Fibroblast of skin of scalp (primary cell): Measurements from ENCODE around the gene CATSPER1. TPM values are rescaled to one million over a fixed set of nuclear protein-coding genes. Genes with fewer than 3 reads are reported as not detected.
A peak's percentile ranks its signal among the peaks of the same experiment; 100 is the strongest.

Experiments used
- DNase-seq: peaks from one replicate; pipeline ENCODE4 v3.0.0-alpha.2; 2013
- polyA plus RNA-seq, 2 experiments: library from polyadenylated mRNA; unstranded; fragments of 120-200 nt; gene quantifications; one replicate each; pipeline ENCODE4 v1.2.1, GENCODE V29; 2013; ENCODE audit not compliant: insufficient read length in 2 of 2

The CATSPER1 gene
- 0.94 TPM for polyA plus RNA-seq (2013, experiment 1 of 2; ENCODE audit: insufficient read length)
- polyA plus RNA-seq (2013, experiment 2 of 2; ENCODE audit: insufficient read length) = 0.52 TPM

DNA sequence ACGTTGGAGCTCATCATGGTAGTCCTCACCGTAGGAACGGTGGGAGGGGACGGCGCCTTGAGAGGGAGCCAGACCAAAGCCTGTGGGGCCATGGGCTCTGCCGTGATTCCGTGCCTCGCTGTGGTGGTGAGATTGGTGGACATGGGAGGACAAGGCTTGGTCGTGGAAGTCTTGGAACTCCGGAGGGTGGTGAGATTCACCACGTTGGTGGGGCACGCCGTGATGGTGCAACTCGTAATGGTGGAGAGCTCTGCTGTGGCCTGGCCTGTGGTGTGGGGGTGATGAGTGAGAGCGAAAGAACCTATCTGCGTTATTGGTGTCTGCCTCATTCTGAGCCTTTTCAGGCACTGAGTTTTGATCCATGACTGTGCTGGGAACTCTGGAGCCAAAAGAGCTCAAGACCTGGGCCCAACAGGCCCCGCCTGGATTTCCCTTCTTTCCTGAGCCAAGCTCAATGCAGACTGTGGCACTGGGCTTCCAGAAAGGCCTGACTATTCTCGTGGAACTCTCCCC, at the start of gene CATSPER1:
TSS of gene CATSPER1 (minus strand) at position 463 of the 513 bp plus-strand sequence. CDS start at position 363, 100 bp downstream.
- no peak for DNase-seq

DNA sequence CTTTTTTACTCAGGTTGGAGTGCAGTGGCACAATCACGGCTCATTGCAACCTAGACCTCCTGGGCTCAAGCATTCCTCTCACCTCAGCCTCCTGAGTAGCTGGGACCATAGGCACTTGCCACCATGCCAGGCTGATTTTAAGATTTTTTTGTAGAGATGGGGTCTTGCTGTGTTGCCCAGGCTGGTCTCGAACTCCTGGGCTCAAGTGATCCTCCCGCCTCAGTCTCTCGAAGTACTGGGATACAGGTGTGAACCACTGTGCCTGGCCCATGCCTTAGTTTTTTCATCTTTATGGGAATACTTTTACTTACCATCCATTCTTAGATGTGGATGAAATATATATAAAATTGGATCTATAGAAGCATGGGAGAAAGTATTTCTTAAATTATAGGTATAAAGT, 49.0 kb upstream of the CATSPER1 start:
- no peak for DNase-seq

DNA sequence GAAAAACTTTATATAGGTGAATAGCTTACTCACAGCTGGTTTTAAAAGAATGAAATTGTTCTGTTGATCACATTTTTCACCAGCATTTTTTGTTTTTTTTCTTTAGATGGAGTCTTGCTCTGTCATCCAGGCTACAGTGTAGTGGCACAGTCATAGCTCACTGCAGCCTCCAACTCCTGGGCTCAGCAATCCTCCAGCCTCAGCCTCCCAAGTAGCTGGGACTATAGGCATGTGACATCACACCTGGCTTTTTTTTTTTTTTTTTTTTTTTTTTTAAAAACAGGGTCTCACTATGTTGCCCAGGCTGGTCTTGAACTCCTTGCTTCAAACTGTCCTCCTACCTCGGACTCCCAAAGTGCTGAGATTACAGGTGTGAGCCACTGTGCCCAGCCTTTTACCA, 47.4 kb upstream of the CATSPER1 start:
- no peak for DNase-seq

DNA sequence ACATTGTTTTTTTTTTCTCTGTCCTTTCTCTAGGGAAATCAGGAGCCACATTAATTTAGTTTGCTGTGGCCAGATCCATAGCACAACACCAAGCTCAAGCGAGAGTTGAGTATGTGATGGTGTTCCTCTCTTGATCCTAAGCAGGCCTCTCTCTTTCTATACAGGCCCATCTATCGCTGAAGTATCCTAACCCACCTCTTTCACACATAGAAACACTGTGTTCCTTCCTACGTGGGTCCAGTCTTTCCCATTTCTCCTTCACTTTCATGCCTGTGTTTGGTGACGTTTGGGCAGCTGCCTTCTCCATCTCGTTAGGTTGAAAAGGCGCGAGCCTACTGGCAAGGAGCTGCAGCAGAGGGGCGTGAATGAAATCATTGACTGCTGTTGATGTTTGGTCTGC, 46.2 kb upstream of the CATSPER1 start:
- DNase-seq = no peak

DNA sequence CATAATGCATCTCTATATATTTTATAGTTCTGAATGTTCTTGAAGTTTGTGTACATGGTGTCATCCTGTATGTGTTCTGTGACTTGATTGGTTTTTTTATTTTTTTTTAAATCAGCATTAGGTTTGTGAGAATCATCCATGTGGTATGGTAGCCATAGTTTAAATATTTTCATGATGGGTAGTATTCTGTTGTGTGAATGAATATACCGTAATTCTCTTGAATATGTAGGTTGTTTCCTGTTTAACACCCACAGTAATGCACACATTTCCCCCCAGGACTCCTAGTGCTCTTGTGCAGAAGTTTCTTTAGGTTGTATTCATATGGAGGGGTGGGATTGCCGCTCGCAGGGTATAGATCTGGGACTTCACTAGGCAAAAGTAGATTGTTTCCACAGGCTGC, 45.8 kb upstream of the CATSPER1 start:
- DNase-seq = peak; percentile 64

DNA sequence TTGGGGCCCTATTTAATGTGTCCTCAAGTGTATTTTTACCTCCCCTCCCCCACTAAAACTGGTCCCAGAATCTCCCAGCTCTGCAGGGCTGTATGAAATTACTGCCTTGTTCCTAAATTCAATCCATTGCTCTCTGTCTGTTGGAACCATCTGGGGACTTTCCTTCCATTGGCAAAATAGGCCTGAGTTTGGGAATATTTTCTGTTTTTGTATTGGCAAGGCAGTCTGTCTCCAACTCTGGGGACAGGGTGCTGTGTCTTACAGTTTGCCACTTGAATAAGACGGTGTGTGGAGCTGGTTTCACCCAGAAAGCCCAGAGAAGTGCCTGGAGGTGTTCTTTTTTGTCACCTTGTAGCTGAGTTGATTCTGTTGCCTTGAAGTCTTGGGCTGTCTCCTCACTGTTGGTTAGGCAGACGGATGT, 45.1 kb upstream of the CATSPER1 start:
- no peak for DNase-seq

DNA sequence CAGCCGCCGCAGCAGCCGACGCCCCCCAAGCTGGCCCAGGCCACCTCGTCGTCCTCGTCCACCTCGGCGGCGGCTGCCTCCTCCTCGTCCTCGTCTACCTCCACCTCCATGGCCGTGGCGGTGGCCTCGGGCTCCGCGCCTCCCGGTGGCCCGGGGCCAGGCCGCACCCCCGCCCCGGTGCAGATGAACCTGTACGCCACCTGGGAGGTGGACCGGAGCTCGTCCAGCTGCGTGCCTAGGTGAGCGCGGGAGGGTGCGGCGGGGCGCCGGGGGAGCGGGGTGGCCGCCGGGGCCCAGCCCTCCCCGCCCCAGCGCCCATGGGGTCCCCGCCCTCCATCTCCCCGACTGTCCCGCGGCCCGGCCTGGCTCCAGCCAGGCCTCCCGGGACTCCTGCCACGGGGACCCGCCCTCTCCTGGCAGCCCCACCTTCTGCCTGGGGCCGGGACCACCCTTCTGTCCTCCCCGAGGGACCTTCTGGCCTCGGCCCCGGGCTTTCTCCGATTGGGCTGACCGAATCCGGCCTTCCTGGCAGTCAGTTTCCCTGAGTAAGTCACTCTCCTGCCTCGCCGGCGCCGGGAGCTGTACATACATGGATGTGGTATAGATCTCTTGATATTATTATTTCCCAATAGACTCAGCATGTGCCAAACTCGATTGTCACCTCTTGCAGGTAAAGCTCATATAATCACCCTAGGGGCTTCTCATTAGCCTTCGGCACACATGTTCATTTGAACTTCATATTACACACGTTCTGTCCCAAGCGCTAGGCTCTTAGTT, 44.5 kb upstream of the CATSPER1 start:
- peak; percentile 23 for DNase-seq

DNA sequence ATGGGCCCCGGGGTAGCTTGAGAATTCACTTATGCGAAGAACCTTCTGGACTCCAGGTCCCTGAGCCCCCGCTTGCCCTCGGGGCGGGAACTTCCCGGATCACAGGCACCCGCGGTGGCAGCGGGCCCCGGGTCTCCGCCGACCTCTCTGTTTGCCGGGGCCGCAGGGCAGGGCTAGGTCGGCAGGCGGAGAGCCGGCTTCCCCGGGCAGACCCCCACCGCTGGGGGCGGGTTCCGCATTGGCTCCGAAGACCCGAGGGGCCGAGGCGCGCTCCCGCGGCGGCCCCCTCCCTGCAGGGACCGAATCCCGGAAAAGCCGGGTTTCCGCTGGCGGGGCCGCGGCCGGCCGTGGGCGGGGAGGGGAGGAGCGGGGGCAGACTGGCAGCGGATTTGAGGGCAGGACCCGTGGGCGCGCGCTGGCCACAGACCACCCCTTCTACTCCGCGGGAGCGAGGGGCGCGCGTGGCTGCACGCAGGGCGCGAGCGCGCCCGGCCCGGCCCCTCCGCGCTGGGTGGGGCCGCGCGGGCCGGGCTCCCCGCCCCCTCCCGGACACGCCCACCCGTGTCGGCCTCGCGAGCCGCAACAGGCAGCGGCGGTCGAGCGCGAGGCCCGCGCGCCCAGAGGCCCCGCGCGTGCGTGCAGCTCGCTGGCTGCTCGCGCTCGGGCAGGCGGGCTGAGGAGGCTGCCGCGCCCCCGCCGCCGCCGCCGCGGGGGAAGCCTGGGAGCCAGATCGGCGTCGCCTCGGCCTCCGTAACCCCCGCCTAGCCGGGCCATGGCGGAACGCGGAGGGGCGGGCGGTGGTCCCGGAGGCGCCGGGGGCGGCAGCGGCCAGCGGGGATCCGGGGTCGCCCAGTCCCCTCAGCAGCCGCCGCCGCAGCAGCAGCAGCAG, 43.7 kb upstream of the CATSPER1 start, which contains the start of gene PACS1:
TSS of gene PACS1 (plus strand) at position 558 of the 889 bp plus-strand sequence. CDS start at position 773, 215 bp downstream.
- DNase-seq = peak; percentile 89

DNA sequence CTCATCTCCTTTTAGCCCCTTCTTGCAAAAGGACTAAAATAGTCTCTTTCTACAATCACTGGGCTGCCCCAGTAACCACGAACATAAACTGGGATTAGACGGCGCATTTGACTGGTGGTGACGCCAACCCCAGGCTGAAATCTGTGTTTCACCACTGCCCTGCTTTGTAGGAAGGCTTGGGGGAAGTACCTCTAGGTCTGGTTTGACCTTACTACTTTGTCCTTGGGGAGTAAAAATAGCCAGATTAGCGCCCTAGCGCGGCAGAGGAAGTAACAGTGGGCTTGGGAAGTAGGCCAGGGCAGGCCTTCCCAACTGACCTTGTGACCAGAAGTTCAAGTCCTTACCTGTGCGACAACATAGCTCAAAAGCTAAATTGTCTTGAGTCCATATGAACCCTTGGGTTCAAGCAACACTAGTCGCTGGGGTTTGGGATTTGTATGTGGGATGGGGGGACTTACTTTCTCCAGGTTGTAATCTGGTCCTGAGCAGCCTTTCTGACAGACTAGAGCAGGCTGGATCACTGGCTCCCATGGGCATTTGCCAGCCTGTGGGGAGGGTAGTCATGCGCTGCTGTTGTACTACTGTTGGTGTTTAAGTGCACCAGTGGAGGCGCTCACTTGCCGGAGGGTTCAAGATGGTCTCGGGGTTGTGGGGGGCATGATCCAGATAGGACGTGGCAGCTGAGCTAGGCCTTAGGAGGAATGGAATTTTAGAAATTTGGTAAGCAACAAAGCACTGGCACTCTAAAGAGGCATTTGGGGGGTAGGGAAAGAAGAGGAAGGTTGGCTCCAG, 42.8 kb upstream of the CATSPER1 start:
- peak; percentile 87 for DNase-seq

DNA sequence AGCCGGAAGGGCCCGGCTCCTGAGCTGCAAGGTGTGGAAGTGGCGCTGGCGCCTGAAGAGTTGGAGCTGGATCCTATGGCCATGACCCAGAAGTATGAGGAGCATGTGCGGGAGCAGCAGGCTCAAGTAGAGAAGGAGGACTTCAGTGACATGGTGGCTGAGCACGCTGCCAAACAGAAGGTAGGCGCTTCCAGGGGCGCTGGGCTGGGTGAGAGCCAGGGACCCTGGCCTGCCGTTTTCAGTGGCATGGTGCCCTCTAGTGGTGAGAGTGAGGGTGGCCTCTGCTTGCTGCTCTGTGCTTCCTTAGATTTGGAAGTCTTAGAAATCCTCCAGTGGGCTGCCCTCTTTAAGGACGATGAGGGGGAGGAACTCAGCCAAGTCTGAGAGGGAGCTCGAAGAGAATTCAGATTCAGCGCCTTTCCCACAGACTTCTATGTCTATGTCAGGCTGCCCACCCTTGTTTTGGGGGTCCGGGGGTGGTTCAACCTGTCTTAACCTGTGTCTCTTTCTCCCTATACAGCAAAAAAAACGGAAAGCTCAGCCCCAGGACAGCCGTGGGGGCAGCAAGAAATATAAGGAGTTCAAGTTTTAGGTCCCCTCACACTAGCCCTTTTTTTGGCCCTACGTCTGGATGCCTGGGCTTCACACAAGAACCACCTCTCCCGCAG, 42.0 kb upstream of the CATSPER1 start:
- DNase-seq = peak; percentile 72

DNA sequence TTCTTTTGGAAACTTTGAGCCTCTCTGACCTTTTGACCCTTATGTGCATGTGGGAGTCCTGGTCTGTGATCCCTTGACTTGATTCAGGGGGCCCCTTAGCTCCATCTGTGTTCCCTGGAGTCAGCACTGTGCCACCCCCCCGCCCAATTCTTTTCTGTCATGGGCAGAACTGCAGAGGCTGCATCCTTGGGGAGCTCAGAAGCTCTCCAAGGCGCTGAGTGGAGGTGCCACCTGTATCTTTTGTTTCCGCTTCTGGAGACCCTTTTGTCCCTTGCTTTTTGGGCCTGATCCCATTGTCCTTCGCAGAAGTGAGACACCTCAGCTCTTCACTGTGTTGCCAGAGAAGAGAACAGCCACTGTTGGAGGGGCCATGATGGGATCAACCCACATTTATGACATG, 41.4 kb upstream of the CATSPER1 start:
- no peak for DNase-seq

DNA sequence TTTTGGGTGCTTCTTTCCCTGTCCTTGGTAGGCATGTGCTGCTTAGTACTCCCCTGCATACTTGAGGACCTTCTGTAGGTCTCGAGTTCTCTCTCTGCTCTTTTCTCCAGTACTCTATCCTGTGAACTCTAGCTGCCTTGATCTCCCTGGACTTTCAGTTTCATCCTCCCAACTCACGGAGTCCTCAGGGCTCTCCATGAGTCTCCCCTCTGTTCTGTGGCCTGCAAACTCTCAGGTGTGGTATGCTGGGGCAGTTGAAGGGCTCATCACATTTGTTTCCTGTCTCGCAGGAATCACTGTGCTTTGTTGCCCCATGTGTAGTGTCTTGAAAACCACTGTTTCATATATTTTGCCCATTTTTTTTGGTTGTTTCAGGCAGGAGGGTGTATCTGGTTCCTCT, 40.5 kb upstream of the CATSPER1 start:
- DNase-seq = no peak

DNA sequence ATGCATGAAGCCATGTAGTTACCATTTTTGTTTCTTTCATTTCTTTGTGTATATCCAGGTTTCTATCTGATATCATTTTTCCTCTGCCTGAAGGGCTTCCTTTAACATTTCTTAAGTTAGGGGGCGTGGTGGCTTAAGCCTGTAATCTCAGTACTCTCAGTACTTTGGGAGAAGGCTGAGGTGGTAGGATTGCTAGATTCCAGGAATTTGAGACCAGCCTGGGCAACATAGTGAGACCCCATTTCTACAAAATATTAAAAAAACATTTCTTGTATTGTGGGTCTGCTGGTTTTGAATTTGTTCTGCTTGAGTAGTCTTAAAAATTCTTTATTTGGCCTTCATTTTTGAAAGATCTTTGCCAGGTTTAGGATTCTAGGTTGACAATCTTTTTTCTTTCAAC, 38.3 kb upstream of the CATSPER1 start:
- DNase-seq = no peak

DNA sequence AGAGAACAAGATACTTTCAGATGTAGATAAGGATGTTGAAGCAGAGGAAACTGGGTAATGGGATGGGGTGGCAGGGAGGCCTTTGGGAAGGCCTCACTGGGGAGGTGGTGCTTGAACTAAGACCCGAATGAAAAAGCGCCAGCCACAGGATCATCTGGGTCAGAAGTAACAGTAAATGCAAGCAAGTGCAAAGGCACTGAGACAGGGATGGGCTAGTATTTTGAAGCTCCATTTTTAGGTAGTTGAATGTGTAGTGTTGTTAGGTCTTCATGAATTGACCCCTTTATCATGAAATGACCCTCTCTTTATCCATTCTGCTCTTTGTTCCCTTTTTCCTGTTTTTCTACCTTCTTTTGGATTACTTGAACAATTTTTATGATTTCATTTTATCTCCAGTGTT, 37.6 kb upstream of the CATSPER1 start:
- DNase-seq = no peak

DNA sequence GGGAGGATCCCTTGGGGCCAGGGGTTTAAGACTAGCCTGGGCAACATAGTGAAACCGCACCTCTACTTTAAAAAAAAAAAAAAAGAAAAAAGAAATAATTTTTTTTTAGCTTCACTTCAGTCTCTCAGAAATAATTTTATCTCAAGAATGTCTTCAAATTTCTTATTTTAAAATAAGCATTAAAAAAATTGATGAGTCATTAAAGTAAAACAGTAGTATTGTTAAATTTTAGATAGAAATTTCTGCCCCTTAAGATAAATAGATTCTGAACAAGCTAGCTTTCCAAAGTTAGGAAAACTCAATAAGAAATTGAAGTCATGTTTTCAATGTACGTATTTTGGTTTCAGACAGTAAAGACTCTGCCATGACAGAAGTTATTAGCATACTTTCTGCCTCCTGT, 36.1 kb upstream of the CATSPER1 start:
- no peak for DNase-seq

DNA sequence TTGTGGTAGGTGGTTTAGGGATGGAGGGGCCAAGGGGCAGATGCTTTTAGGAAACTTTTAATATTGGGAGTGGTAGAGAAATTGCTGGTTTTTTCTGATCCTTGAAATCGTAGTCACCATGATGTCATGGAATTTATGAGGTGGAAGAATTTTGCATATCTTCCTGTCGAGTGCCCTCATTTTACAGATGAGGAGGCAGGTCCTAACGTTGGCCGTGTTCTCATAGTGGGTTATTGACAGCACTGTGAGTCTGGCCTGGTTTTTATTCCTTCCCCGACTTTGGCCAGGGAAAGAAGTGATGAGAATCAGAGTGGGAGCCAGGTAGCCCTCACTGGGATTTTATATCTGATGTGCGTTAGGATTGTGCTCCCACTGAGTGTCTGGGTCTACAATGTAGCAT, 35.0 kb upstream of the CATSPER1 start:
- no peak for DNase-seq

DNA sequence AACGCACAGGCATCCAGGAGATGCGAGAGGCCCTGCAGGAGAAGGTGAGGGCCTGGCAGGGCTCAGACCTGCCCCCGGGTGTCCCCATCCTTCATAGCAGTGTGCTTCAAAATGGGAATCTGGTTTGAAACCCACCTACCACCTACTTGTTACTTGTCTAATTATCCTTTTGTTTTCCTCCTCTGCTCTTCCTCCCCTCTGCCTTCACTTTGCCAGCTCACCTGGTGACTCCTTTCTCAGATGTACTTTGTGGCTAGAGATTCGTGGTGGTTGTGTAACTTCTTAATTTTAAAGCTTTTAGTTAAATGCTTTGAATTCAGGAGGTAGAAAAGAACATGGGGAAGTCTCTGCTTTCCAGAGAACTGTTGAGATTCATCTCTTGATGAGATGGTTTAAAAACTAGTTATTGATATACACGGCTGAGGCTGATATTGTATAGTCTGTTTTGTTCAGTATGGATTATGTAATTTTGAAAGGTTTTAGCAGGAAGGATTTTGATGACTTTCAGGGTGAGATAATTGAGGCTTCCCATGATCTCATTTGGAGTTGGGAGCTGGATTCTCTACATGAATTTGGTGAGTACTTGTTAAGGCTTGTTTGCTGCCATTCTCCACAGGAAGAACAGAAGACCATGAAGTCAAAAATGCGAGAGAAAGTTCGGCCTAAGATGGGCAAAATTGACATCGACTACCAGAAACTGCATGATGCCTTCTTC, 33.8 kb upstream of the CATSPER1 start:
- DNase-seq = no peak

DNA sequence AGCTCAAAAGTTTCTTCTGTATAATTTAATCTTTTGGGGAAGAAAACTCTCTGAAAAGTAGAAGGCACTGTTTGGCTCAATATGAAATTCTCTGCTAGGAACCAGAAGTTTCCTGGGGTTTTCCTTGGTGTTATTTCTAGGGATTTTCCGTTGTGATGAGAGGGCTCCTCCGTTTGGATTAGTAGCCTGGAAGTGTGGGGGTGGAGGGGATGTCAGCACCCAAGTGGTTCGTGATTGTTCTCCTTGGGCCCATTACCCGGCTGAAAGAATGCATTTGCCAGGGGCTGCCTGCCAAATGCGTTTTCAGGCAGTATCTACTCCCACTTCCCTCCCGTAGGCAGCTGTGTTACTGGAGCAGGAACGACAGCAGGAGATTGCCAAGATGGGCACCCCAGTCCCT, 30.2 kb upstream of the CATSPER1 start:
- DNase-seq = no peak

DNA sequence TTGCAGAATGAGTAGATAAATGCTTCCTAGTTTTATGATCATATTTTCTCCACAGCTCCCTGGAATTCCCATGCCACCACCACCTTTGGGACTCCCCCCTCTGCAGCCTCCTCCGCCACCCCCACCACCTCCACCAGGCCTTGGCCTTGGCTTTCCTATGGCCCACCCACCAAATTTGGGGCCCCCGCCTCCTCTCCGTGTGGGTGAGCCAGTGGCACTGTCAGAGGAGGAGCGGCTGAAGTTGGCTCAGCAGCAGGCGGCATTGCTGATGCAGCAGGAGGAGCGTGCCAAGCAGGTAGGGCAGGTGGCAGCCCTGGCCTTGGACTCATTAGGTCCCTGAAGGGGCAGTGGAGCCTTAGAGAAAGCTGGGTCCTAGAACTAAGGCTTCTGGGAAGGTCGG, 28.7 kb upstream of the CATSPER1 start:
- DNase-seq = no peak

DNA sequence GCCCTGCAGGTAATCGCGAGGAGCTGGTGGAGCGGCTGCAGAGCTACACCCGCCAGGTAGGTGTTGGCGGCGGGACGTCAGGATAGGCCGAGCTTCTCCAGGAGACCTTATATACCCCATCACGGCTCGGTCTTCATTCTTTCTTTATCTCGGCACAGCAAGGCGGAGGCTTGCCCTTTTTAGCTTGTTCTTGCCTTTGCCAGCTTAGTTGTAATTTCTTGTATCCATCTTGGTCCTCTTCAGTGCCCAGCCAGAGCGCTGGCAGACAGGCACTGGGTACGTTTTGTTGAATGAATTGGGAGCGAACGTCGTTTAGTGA, 26.3 kb upstream of the CATSPER1 start:
- DNase-seq = no peak
